Medulla oblongata (tissue), 1 donor: Measurements from ENCODE around the gene CSNK1D.

ENCODE experiments used
- DNase-seq: peaks from one replicate; pipeline ENCODE4 v3.0.0-alpha.2; 2015; ENCODE audit errors: extremely low spot score

CSNK1D gene

GRCh38 chr17:82310877-82311276, 37.4 kb upstream of the CSNK1D start:
- DNase-seq = no peak

GRCh38 chr17:82309656-82310570, 36.4 kb upstream of the CSNK1D start:
- DNase-seq = no peak

GRCh38 chr17:82305727-82306300, 32.3 kb upstream of the CSNK1D start:
- no peak for DNase-seq

GRCh38 chr17:82304826-82305726, 31.6 kb upstream of the CSNK1D start:
- DNase-seq = no peak

GRCh38 chr17:82303944-82304808, 30.7 kb upstream of the CSNK1D start:
- no peak for DNase-seq

- DNase-seq = no peak
These were observed 29.8 kb upstream of the CSNK1D start for GRCh38 chr17:82302991-82303943.

GRCh38 chr17:82302568-82302963, 29.1 kb upstream of the CSNK1D start:
- no peak for DNase-seq

- DNase-seq = no peak
These were observed 28.5 kb upstream of the CSNK1D start for GRCh38 chr17:82301916-82302567.

- DNase-seq = no peak
These were observed 27.9 kb upstream of the CSNK1D start for GRCh38 chr17:82301300-82301915.

GRCh38 chr17:82300707-82301270, 27.3 kb upstream of the CSNK1D start:
- peak; percentile 48 for DNase-seq

GRCh38 chr17:82300228-82300627, 26.7 kb upstream of the CSNK1D start:
- DNase-seq = no peak

GRCh38 chr17:82299452-82299851, 26.0 kb upstream of the CSNK1D start:
- DNase-seq = no peak

- DNase-seq = no peak
These were observed 25.3 kb upstream of the CSNK1D start for GRCh38 chr17:82298538-82299421.

GRCh38 chr17:82297714-82298537, 24.4 kb upstream of the CSNK1D start:
- DNase-seq = peak; percentile 81

- DNase-seq = peak; percentile 52
These were observed 23.8 kb upstream of the CSNK1D start for GRCh38 chr17:82297280-82297713.

GRCh38 chr17:82296511-82297279, 23.2 kb upstream of the CSNK1D start:
- DNase-seq = no peak
